CD14-positive monocyte (primary cell): Measurements from ENCODE around the gene KDM4C. TPM values are rescaled to one million over a fixed set of nuclear protein-coding genes. Genes with fewer than 3 reads are reported as not detected.

Experiments used
- DNase-seq, 3 donors: peaks; one replicate each; pipeline ENCODE4 v3.0.0-alpha.2; 2011 to 2022
- H2AFZ ChIP-seq: 2 replicates; pipeline ENCODE4 v1.6.0; 2012; ENCODE audit warnings: mild to moderate bottlenecking, low read depth, low read length, inconsistent platforms; ENCODE audit not compliant: insufficient read depth, poor library complexity, severe bottlenecking
- H3K27ac ChIP-seq, 2 donors: 1 replicate in 1 of 2; 2 replicates in 1 of 2; pipeline ENCODE4 v1.5.1; 2012 to 2013; ENCODE audit warnings: low read length in 2 of 2, control low read depth in 1 of 2, inconsistent platforms in 1 of 2, low read depth in 1 of 2, mild to moderate bottlenecking in 1 of 2
- H3K27me3 ChIP-seq, 2 donors: one replicate each; pipeline versions ENCODE4 v1.6.0 to v1.6.1; 2011 to 2013; ENCODE audit warnings: low read length in 2 of 2; ENCODE audit not compliant: control insufficient read depth in 2 of 2, insufficient read depth in 2 of 2
- H3K36me3 ChIP-seq, 2 donors: replicated peaks in 1 of 2; 1 replicate in 1 of 2; 2 replicates in 1 of 2; pipeline versions ENCODE4 v1.5.1 to v1.6.1; 2012 to 2013; ENCODE audit warnings: low read length in 2 of 2, control low read depth in 1 of 2, inconsistent platforms in 1 of 2, mild to moderate bottlenecking in 1 of 2; ENCODE audit not compliant: insufficient read depth in 2 of 2, control insufficient read depth in 1 of 2
- H3K4me1 ChIP-seq, 2 donors: 1 replicate in 1 of 2; 2 replicates in 1 of 2; pipeline versions ENCODE4 v1.5.1 to v1.6.1; 2012 to 2013; ENCODE audit warnings: low read length in 2 of 2, control low read depth in 1 of 2, inconsistent platforms in 1 of 2, mild to moderate bottlenecking in 1 of 2, moderate library complexity in 1 of 2; ENCODE audit not compliant: insufficient read depth in 2 of 2, control insufficient read depth in 1 of 2
- H3K4me2 ChIP-seq: replicated peaks from 2 replicates; pipeline ENCODE3; 2012; ENCODE audit warnings: low read length, moderate library complexity, mild to moderate bottlenecking; ENCODE audit not compliant: poor library complexity, severe bottlenecking; ENCODE audit errors: extremely low read depth
- H3K4me3 ChIP-seq, 3 experiments: fragments of 200-600 bp in 1 of 3; sonication (generic) in 1 of 3; replicated peaks in 1 of 3; 1 replicate in 2 of 3; 2 replicates in 1 of 3; pipeline ENCODE4 v1.5.1; 2011 to 2013; ENCODE audit warnings: low read length in 3 of 3, mild to moderate bottlenecking in 3 of 3, control low read depth in 2 of 3, low read depth in 2 of 3, inconsistent platforms in 1 of 3, moderate library complexity in 1 of 3
- H3K79me2 ChIP-seq: 2 replicates; pipeline ENCODE4 v1.6.0; 2012; ENCODE audit warnings: mild to moderate bottlenecking, control low read depth, inconsistent platforms, low read length, moderate library complexity; ENCODE audit not compliant: insufficient read depth
- H3K9ac ChIP-seq: 2 replicates; pipeline ENCODE4 v1.6.0; 2017; ENCODE audit warnings: low read length, mild to moderate bottlenecking; ENCODE audit not compliant: insufficient read depth, poor library complexity, severe bottlenecking
- H3K9me3 ChIP-seq, 2 donors: replicated peaks in 1 of 2; 1 replicate in 1 of 2; 2 replicates in 1 of 2; pipeline versions ENCODE4 v1.5.1 to v1.6.1; 2012 to 2013; ENCODE audit warnings: low read length in 2 of 2, control low read depth in 1 of 2; ENCODE audit not compliant: control insufficient read depth in 1 of 2, insufficient read depth in 1 of 2
- H4K20me1 ChIP-seq: 2 replicates; pipeline ENCODE4 v1.6.0; 2012; ENCODE audit warnings: mild to moderate bottlenecking, low read length, control low read depth, moderate library complexity; ENCODE audit not compliant: insufficient read depth
- H3K27ac Mint-ChIP-seq, 7 donors: one replicate each; pipeline ENCODE4 v1.8.0; 2020; ENCODE audit warnings: mild to moderate bottlenecking in 7 of 7, mixed read lengths in 7 of 7, moderate library complexity in 6 of 7, inconsistent platforms in 2 of 7
- H3K27me3 Mint-ChIP-seq, 3 donors: one replicate each; pipeline ENCODE4 v1.8.0; 2021 to 2022; ENCODE audit warnings: low read depth in 3 of 3, mild to moderate bottlenecking in 3 of 3, mixed read lengths in 3 of 3, moderate library complexity in 3 of 3, inconsistent platforms in 1 of 3
- H3K36me3 Mint-ChIP-seq, 2 donors: one replicate each; pipeline ENCODE4 v1.8.0; 2020; ENCODE audit warnings: mixed read lengths in 2 of 2, inconsistent platforms in 1 of 2, mild to moderate bottlenecking in 1 of 2
- H3K4me1 Mint-ChIP-seq: one replicate; pipeline ENCODE4 v1.8.0; 2020; ENCODE audit warnings: mild to moderate bottlenecking, mixed read lengths
- H3K4me3 Mint-ChIP-seq, 2 donors: one replicate each; pipeline ENCODE4 v1.8.0; 2020; ENCODE audit warnings: mild to moderate bottlenecking in 2 of 2, mixed read lengths in 2 of 2, moderate library complexity in 1 of 2
- H3K9me3 Mint-ChIP-seq, 7 donors: one replicate each; pipeline ENCODE4 v1.8.0; 2020 to 2022; ENCODE audit warnings: mixed read lengths in 7 of 7, mild to moderate bottlenecking in 6 of 7, moderate library complexity in 6 of 7, inconsistent platforms in 2 of 7
- CTCF ChIP-seq: fragments of 200-600 bp; IDR thresholded peaks from one replicate; pipeline ENCODE4 v1.8.0; 2022; ENCODE audit warnings: antibody characterized with exemption, mild to moderate bottlenecking
- WGBS: methylation state at CpG from one replicate; pipeline ENCODE4 v1.1.5; 2013; ENCODE audit warnings: missing lambda C conversion rate; ENCODE audit not compliant: insufficient coverage; 5-methylcytosine and 5-hydroxymethylcytosine counted together
- intact Hi-C, 2 donors: fragments of 100-400 bp; cut with micrococcal nuclease; formaldehyde crosslinking; loops; one replicate each; pipeline versions ENCODE4 v1.15.0 to v1.15.1; 2023
- polyA plus RNA-seq, 3 donors: library from polyadenylated mRNA; depleted of rRNA in 1 of 3; unstranded in 2 of 3; stranded (reverse) in 1 of 3; fragments of 300-500 nt in 2 of 3; fragments of >200 nt in 1 of 3; fragmentation: Illumina TruSeq in 2 of 3; gene quantifications; 1 replicate in 2 of 3; 2 replicates in 1 of 3; pipeline ENCODE4 v1.2.3, GENCODE V29; 2012 to 2021

The KDM4C gene
- polyA plus RNA-seq, 3 donors = 15.2 to 36.2 (median 17.1) TPM

GRCh38 chr9:7033076-7034045 is 275.6 kb downstream of the KDM4C start:
- no peaks in the 10 kb centered on the region for H3K9me3 ChIP-seq
- no peaks in the 10 kb centered on the region for H3K4me1 ChIP-seq
- TF ChIP-seq CTCF = no peak
- H3K4me3 ChIP-seq = no peak overlapping the region
- no peak overlapping the region for H3K27ac Mint-ChIP-seq
- H3K36me3 ChIP-seq = peaks cover 0 to 17% of the 10 kb centered on the region in 2 donors
- H3K4me3 Mint-ChIP-seq = no peak overlapping the region
- H2AFZ ChIP-seq = no peak overlapping the region
- no peak overlapping the region for H3K27ac ChIP-seq
- no peak overlapping the region for H3K4me2 ChIP-seq
- H3K27me3 Mint-ChIP-seq = peaks cover 0 to 3% (median 0%) of the 10 kb centered on the region in 3 donors
- H3K9ac ChIP-seq = no peak overlapping the region
- no peak for DNase-seq
- H3K27me3 ChIP-seq = no peaks in the 10 kb centered on the region
- intact Hi-C loops = loop anchor here in 1 of 2 donors (10.0 kb wide), 1 partner anchor 61 kb away; no protein-coding TSS in a partner anchor
- H3K36me3 Mint-ChIP-seq = peaks cover 26 to 29% of the 10 kb centered on the region in 2 donors
- H3K4me1 Mint-ChIP-seq = no peaks in the 10 kb centered on the region
- no peaks in the 10 kb centered on the region for H3K79me2 ChIP-seq
- WGBS = 83% methylated on average over 1 of the region's 5 CpGs
- peaks cover 0 to 2% (median 0%) of the 10 kb centered on the region in 7 donors for H3K9me3 Mint-ChIP-seq
- no peaks in the 10 kb centered on the region for H4K20me1 ChIP-seq

GRCh38 chr9:7037176-7037575 is 279.4 kb downstream of the KDM4C start:
- H3K4me1 ChIP-seq = no peaks in the 10 kb centered on the region
- Mint-ChIP-seq H3K4me1 (no peaks in the 10 kb centered on the region), H3K36me3 (peaks cover 30 to 31% of the 10 kb centered on the region in 2 donors), H3K27me3 (no peaks in the 10 kb centered on the region), H3K4me3 (no peak overlapping the region), H3K9me3 (peaks cover 0 to 2% (median 0%) of the 10 kb centered on the region in 7 donors), H3K27ac (no peak overlapping the region)
- H2AFZ ChIP-seq = no peak overlapping the region
- no CpG with 5 or more reads among the region's 3 CpGs for WGBS
- no peaks in the 10 kb centered on the region for H3K9me3 ChIP-seq
- DNase-seq = no peak
- no peak overlapping the region for H3K27ac ChIP-seq
- TF ChIP-seq CTCF = no peak
- H3K79me2 ChIP-seq = no peaks in the 10 kb centered on the region
- H4K20me1 ChIP-seq = no peaks in the 10 kb centered on the region
- intact Hi-C loops = loop anchor here in 1 of 2 donors (10.0 kb wide), 1 partner anchor 58 kb away; no protein-coding TSS in a partner anchor
- H3K36me3 ChIP-seq = peaks cover 0 to 19% of the 10 kb centered on the region in 2 donors
- H3K27me3 ChIP-seq = no peaks in the 10 kb centered on the region
- no peak overlapping the region for H3K4me3 ChIP-seq
- H3K4me2 ChIP-seq = no peak overlapping the region
- no peak overlapping the region for H3K9ac ChIP-seq
